DOHH2 (cell line): ENCODE data around the gene PATJ.

Experiments
- CTCF ChIP-seq: fragments of 200-600 bp; sonication (generic); IDR thresholded peaks from one replicate; pipeline ENCODE4 v1.5.1; 2014; ENCODE audit warnings: antibody characterized with exemption, mild to moderate bottlenecking, low read depth, low read length; ENCODE audit not compliant: poor library complexity, severe bottlenecking
- EZH2phosphoT487 ChIP-seq: fragments of 200-600 bp; sonication (generic); IDR thresholded peaks from 2 replicates; pipeline ENCODE4 v1.6.1; 2017; ENCODE audit warnings: borderline replicate concordance, mild to moderate bottlenecking, antibody characterized with exemption, low read length, moderate library complexity, mixed read lengths

- TF ChIP-seq CTCF (no peak), EZH2phosphoT487 (no peak)
These were observed 361.6 kb downstream of the PATJ start for GRCh38 chr1:62103846-62104245.
